COR-L47 (cell line): ENCODE measurements around the gene MDC1.

Experiments
- DNase-seq: peaks from one replicate; lab custom pipeline; 2025; lab: John Stamatoyannopoulos, UW

Gene MDC1

DNA sequence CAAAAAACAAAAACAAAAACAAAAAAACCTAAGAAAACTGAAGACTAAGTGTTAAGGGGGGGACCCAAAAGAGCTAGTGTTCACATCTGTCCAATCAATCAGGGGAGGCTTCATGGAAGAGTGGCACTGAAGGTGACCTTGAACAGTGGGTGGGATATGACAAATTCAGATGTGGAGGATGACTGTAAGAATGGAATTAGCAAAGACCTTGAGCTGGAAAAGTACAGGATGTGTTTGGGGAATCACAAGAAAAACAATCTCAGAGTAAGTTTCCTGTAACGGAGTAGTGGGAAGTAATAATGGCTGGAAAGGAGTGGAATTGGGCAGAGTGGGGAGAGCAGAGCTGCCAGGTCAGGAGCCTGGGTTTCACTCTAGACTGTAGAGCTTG is 30.2 kb upstream of the MDC1 start:
- no peak for DNase-seq

DNA sequence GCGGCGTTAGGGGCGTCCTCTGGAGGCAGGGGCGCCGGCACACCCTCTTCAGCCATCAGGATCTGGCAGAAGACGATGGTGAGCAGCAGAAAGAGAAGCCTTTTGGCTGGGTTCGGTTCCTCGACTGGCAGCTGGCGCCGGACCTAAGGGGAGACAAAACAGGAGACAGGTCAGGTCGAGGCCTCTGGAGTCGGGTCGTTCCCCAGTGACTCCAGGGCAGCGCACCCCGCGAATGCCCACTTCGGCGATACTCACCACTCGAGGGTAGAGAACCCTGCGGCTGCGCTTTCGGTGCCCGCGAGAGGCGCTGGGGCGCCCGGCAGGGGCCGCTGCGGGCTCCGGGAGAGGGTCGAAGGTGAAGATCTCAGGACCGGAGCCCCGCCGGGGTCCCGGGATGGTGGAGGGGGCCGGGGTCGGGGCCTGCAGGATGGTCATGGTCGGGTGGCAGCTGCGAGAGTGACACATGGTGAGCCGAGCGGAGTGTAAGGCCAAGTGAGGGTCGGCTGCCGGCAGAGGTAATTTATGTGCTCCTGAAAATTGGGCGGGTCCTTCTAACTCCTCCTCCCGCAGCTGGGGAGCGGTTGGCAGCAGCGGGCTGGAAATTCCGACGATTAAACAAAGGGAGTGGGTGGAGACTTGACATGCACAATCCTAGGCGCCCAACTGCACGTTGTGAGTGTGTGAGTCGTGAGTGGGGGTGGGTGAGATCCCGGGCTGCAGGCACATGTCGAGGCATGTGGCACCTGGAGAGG is 27.1 kb upstream of the MDC1 start, which contains the start of gene IER3:
Gene IER3, minus strand, starts transcription at position 494 of the 752 bp plus-strand sequence. Its CDS starts 29 bp downstream, at position 465.
- DNase-seq, result no peak

GRCh38 chr6:30743099-30744053 is 26.3 kb upstream of the MDC1 start:
- DNase-seq, result no peak

- DNase-seq, result peak; percentile 66
These were observed 25.4 kb upstream of the MDC1 start, which contains the start of gene FLOT1 for GRCh38 chr6:30742316-30743098. FLOT1 (minus strand) TSS chr6:30742687; CDS start chr6:30742189, 498 bp downstream.

DNA sequence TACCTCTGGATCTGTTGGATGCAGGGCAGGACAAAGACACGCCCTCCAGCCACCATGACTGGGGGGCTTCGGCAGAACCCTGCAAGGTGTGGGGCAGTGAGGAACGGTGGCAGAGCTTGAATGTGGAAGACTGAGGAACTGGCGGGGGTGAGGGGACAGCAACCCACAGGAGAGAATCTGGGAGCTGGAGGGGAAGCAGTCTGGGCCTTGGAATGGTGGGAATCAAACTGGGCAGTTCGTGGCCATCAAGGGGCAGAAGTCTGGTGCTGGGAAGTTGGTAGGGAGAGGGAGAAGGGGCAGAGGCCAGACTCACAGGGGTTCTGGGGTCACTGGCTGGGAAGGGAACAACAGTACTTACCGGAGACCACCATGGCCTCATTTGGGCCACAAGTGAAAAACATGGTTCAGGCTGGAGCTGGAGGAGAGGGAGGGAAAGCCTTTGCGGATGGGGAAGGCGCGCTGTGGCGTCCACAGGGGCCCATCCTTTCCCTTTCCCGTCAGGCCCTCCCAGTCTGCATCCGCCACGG is 24.8 kb upstream of the MDC1 start:
- no peak for DNase-seq

GRCh38 chr6:30741063-30741779 is 24.1 kb upstream of the MDC1 start:
- no peak for DNase-seq

DNA sequence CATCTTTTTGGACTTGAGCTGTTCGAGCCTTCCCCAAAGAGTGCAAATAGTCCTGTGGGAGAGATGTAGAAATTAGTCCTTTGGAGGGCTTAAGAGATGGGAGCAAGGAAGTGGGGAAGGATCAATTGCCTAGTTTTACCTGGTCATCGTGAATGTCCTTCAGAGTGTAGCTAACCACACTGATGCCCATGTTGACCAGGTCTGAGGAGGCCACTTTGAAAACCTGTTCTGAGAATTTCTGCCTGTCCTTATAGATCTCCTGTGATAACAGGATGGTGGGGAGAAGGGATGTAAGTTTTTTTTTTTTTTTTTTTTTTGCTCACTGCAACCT is 23.4 kb upstream of the MDC1 start:
- DNase-seq, result no peak

GRCh38 chr6:30738532-30738931 is 21.5 kb upstream of the MDC1 start:
- DNase-seq, result no peak

DNA sequence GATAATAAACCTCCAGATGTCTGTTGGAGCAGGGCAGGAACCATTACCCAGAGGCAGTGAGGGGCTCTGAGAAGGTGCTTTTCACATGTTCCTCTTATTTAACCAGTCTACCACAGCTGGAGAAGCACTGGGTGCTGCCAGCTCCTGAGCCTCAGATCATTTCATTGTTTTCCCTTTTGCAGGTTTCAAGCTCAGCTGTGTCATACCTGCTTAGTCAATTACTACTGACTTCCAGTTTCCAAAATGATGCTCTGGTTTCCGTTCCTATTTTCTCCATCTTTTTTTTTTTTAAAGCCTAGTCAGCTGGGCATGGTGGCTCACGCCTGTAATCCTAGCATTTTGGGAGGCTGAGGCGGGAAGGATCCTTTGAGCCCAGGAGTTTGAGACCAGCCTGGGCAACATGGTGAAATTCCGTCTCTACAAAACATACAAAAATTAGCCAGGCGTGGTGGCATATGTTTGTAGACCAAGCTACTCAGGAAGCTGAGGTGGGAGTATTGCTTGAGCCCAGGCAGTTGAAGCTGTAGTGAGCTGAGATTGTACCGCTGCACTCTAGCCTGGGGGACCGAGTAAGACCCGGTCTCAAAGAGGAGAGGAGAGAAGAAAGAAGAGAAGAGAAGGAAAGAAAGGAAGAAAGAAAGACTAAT is 18.7 kb upstream of the MDC1 start:
- no peak for DNase-seq

GRCh38 chr6:30732237-30732943 is 15.3 kb upstream of the MDC1 start:
- no peak for DNase-seq

- DNase-seq, result peak; percentile 84
These were observed 13.7 kb upstream of the MDC1 start for GRCh38 chr6:30730601-30731435.

DNA sequence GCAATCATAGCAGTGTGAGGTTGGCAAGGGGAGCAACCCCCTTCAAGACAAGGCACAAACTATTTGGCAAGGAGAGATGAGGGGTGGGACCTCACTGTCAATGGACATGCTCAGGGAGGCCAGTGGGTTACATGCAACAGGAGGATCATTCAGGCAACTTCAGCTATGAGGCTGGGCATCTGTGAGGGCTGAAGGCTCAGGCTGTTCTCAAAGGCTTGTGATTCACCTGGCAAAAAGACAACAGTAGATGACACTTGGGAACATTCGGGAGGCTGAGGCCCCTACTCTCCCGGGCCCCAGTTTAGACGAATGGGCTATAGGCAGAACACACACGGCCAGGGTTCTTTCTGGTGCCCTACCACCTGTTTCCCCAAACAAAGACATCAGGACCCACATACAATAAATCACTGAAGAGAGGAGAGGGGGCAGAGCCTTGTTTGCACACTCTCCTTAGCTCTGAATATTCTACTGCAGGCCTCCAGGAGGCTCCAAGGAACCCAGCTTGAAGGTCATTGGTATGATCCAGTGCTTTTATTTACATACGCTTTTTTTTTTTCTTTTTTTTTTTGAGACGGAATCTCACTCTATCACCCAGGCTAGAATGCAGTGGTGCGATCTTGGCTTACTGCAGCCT is 11.0 kb upstream of the MDC1 start:
- no peak for DNase-seq

- no peak for DNase-seq
These were observed 9.7 kb upstream of the MDC1 start for GRCh38 chr6:30726506-30727413.

- no peak for DNase-seq
These were observed 8.8 kb upstream of the MDC1 start for GRCh38 chr6:30725713-30726505.

DNA sequence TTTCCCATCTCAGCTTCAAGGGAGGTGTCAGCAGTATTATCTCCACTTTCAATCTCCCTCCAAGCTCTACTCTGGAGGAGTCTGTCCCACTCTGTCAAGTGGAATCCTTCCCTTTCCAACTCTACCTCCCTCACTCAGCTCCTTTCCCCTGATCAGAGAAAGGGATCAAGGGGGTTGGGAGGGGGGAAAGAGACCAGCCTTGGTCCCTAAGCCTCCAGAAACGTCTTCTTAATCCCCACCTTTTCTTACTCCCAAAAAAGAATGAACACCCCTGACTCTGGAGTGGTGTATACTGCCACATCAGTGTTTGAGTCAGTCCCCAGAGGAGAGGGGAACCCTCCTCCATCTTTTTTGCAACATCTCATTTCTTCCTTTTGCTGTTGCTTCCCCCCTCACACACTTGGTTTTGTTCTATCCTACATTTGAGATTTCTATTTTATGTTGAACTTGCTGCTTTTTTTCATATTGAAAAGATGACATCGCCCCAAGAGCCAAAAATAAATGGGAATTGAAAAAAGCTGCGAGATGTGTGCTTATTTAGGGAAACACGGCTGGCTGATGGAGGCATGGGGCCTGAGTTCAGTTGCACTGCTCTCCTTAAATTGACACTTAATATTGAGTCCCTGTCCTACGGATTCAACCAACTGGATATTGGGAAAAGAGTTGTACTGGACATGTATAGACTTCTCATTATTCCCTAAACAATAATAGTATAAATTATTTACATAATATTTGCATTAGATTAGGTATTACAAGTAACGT is 8.0 kb upstream of the MDC1 start:
- DNase-seq, result no peak
